ENCODE results near the gene INPP4B. TPM values are rescaled to one million over a fixed set of nuclear protein-coding genes. Genes with fewer than 3 reads are reported as not detected.
A peak's percentile ranks its signal among the peaks of the same experiment; 100 is the strongest.

The INPP4B gene
- total and polyA plus RNA-seq, 2 of the 4 experiments (the other 2 are of a cell fraction): 1.8 to 14.0 TPM

DNA sequence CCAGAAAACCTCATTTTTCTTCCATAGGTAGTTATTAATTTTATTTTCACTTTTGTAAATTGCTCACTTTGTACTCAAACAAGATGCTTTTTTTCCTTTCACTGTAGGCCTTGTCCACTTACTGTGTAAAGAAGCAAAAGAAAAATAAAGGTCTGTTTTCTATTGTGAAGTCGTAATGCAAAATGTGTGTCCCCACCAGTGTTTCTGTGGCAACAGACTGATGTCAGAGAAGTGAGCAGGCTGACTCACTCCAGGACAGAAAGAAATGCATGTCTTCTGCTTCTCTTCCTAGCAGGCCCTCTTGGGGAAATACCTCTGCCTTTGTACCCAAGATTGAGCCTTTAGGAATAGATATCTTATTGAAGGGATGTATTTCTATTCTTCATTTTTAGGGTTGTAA lies 30.3 kb downstream of the INPP4B start:
- no peak overlapping the region for H2BK20ac ChIP-seq (ENCODE audit: low read depth, low read length)
- no peak overlapping the region for H4K91ac ChIP-seq (ENCODE audit: insufficient read depth, low read depth, low read length)
- peaks cover 5% of the 10 kb centered on the region for H3K9me1 ChIP-seq (ENCODE audit: insufficient read depth, low read length)
- no peak overlapping the region for H3K14ac ChIP-seq (replicated peaks; ENCODE audit: low read depth, low read length)
- intact Hi-C loops (cut with micrococcal nuclease) (no loop called here), in situ Hi-C loops (cut with MboI; ENCODE audit: low sequenced_read_pairs) (no loop called here), dilution Hi-C loops (cut with HindIII; ENCODE audit: low sequenced_read_pairs, unreplicated experiment) (no loop called here)
- CTCF ChIA-PET: no interaction called here
- 0 out of 2 replicates have a peak overlapping the region, but pooled peaks have one; percentile 3 for H3K4me2 ChIP-seq (ENCODE audit: low read depth, low read length)
- no peak overlapping the region for H3K18ac ChIP-seq (ENCODE audit: low read depth, low read length)
- no CpG with 5 or more reads among the region's 1 CpG for WGBS, 2 experiments (ENCODE audit: extremely low coverage in 2 of 2, insufficient read length in 1 of 2)
- H2AK9ac ChIP-seq (replicated peaks; ENCODE audit: low read depth, low read length, poor library complexity): no peak overlapping the region
- no peaks in the 10 kb centered on the region for H3K36me3 ChIP-seq (ENCODE audit: control insufficient read depth, insufficient read depth, low read length)
- peaks cover 4% of the 10 kb centered on the region; the same call in 1 of the 2 replicates for H3K4me1 ChIP-seq (ENCODE audit: control insufficient read depth, insufficient read depth, low read length)
- H2AK5ac ChIP-seq (ENCODE audit: low read depth, low read length): no peak overlapping the region
- no peak overlapping the region for H2BK5ac ChIP-seq (ENCODE audit: low read depth, low read length, poor library complexity, severe bottlenecking)
- no peak overlapping the region for H2BK15ac ChIP-seq (ENCODE audit: low read depth, low read length)
- no TSS peak for BruUV-seq (replicated peaks)
- no peak overlapping the region for H4K8ac ChIP-seq (ENCODE audit: low read depth in 2 of 2, low read length in 2 of 2)
- POLR2A ChIA-PET (ENCODE audit: unreplicated experiment): no interaction called here
- no peak overlapping the region for H3K4me3 ChIP-seq (ENCODE audit: insufficient read depth, low read depth, low read length)
- DNase-seq (peak; percentile 70), ATAC-seq (ENCODE audit: low read depth) (peak; percentile 36; the same call in 1 of the 2 replicates)
- H3K27ac ChIP-seq (ENCODE audit: insufficient read depth, low read length): no peak overlapping the region
- no peak overlapping the region for H2BK120ac ChIP-seq (ENCODE audit: low read depth, low read length)
- 0 out of 2 replicates have a peak overlapping the region, but pooled peaks have one; percentile 0 for H3K4ac ChIP-seq (ENCODE audit: low read depth, low read length)
- peak; percentile 24; the same call in 1 of the 2 replicates for TF ChIP-seq CEBPB (IDR thresholded peaks at IDR 0.05; ENCODE audit: low read depth, low read length)
- TF ChIP-seq FOS (IDR thresholded peaks at IDR 0.05; ENCODE audit: low read depth, low read length): 0 out of 2 replicates have a peak, but pooled peaks have one; percentile 22
- no peak for TF ChIP-seq NFE2L2 (IDR thresholded peaks at IDR 0.05; ENCODE audit: low read depth, low read length)
- no peak overlapping the region for H3K9ac ChIP-seq (ENCODE audit: low read depth, low read length)
- no peak overlapping the region for H4K5ac ChIP-seq (ENCODE audit: low read depth, low read length)
- no peak overlapping the region for H2AFZ ChIP-seq (replicated peaks; ENCODE audit: low read length, poor library complexity)
- no peak overlapping the region for H3K56ac ChIP-seq (ENCODE audit: extremely low read depth, insufficient read depth, low read length)
- no peaks in the 10 kb centered on the region for H4K20me1 ChIP-seq (ENCODE audit: insufficient read depth, low read length)
- no peak overlapping the region for H3K23ac ChIP-seq (ENCODE audit: low read depth, low read length)
- no peaks in the 10 kb centered on the region for H3K9me3 ChIP-seq (ENCODE audit: control insufficient read depth, insufficient read depth, low read length)
- H3K79me1 ChIP-seq (ENCODE audit: low read depth in 1 of 2, low read length in 2 of 2): no peaks in the 10 kb centered on the region
- H3K27me3 ChIP-seq (ENCODE audit: control insufficient read depth, insufficient read depth, low read length): no peaks in the 10 kb centered on the region
